ENCODE measurements around the gene ITGA2B. TPM values are rescaled to one million over a fixed set of nuclear protein-coding genes. Genes with fewer than 3 reads are reported as not detected.
A peak's percentile ranks its signal among the peaks of the same experiment; 100 is the strongest.
"Not testable (repeated sequence)": the region's sequence is repeated elsewhere in the genome, so short reads cannot be mapped to it uniquely, and the experiment has no call there.

The ITGA2B gene
- polyA plus RNA-seq, 10 donors, result 1.3 to 3.9 (median 2.0) TPM

DNA sequence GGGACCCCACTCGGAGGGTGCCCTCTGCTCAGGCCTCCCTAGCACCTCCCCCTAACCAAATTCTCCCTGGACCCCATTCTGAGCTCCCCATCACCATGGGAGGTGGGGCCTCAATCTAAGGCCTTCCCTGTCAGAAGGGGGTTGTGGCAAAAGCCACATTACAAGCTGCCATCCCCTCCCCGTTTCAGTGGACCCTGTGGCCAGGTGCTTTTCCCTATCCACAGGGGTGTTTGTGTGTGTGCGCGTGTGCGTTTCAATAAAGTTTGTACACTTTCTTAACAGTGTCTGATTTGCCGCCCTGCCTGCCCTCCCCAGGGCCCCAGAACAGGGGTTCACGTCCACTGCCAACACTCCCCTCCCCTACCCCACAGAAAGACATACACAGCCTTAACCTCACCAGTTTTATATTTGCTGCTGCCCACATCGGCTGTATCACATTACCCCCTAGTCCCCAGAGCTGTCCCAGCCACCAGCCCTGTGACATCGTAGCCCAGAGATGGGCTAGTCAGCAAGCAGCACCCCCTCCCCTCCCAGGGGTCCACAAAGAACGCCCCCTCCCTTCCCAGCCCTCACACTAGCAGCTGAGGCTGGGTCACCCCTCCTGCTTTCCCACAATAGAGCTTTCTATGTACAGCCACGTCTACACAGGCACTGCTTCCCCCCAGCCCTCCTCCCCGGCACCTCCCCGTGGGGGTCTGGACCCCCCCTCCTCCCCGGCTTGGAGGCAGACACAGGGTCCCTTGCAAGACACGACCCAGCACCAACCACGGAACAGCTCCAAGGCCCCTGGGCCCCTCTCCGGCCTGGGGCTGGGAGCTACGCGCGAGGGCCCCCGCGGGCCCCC is 36.4 kb downstream of the ITGA2B start:
- DNase-seq, result peak in 1 of 3 donors; percentile 66

GRCh38 chr17:44351961-44352827 is 37.3 kb downstream of the ITGA2B start:
- DNase-seq, result no peak

- no peak for DNase-seq
These were observed 38.0 kb downstream of the ITGA2B start for GRCh38 chr17:44351464-44351863.

GRCh38 chr17:44350733-44351226 is 38.7 kb downstream of the ITGA2B start:
- peak in 1 of 3 donors; percentile 68 for DNase-seq

DNA sequence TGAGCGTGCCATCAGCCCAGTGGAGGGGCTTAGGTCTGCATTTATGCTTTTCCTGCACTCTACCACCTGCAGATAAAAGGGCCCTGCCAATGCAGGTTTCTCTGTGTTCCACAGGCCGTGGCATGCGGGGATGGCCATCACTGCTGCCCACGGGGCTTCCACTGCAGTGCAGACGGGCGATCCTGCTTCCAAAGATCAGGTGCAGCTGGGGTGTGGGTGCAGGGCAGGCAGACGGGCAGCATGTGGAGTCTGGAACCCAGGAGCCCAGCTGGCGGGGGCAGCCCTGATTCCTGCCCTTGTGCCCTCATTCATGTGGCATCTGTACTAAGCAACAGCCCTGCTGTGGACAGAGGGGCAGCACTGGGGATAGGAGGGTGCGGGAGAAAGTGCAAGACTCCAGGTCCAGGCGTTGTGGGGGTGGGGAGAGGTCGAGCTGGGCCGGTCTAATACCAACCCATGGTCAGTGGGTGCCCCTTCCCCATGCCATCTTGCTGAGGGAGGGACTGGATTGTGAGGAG is 39.8 kb downstream of the ITGA2B start:
- no peak for DNase-seq

DNA sequence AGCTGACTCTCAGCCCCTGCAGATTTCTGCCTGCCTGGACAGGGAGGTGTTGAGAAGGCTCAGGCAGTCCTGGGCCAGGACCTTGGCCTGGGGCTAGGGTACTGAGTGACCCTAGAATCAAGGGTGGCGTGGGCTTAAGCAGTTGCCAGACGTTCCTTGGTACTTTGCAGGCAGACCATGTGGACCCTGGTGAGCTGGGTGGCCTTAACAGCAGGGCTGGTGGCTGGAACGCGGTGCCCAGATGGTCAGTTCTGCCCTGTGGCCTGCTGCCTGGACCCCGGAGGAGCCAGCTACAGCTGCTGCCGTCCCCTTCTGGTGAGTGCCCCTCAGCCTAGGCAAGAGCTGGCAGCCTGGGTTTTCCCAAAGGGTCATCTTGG is 40.5 kb downstream of the ITGA2B start:
- no peak for DNase-seq

DNA sequence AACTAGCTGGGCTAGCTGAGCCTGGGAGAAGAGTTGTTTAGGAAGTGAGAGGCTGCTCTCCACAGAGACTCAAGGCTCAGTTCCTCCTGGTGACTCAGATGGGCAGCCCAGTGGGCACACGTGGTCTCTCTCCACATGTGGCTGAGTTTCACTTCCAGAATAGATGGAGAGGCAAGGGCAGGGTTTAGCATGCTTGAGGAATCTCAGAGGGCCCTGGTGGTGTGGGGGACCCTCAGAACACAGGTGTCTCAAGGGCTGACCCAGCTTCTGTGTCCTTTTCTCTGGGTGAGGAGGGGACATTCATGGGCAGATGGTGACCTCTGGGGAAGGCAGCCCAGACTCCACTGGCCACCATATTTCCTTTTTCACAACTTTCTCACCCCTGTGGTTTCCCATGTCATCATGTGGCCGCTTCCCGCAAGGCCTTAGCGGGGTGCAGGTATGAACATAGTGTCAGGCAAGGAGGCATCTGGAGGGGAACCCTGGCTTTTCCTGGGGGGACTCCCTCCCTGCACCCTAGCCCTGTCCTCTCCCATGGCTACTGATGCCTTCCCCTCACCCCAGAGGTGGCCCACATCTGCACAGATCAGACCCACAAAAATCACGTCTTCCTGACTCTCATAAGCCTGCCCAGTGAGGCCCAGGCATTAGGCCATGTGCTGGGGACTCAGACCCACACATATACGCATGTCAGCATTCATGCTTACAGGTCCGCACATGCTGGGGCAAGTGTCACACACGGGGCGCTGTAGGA is 41.0 kb downstream of the ITGA2B start:
- no peak for DNase-seq

DNA sequence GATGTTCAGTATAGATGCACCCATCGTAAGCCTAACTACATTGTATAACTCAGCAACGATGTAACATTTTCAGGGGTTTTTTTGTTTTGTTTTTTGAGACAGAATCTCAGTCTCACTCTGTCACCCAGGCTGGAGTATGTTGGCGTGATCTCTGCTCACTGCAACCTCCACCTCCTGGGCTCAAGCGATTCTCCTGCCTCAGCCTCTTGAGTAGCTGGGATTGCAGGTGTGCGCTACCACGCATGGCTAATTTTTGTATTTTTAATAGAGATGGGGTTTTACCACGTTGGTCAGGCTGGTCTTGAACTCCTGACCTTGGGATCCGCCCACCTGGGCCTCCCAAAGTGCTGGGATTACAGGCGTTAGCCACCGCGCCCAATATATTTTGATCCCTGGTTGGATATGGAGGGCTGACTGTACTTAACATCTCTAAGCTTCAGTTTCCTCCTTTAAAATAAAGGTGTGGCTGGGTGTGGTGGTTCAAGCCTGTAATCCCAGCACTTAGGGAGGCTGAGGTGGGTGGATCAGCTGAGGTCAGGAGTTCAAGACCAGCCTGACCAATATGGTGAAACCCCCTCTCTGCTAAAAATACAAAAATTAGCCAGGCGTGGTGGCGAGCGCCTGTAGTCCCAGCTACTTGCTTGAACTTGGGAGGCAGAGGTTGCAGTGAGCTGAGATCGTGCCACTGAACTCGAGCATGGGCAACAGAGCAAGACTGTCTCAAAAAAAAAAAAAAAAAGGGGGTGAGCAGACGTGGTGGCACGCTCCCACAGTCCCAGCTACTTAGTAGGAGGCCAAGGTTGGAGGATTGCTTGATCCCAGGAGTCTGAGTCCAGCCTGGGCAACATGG is 42.0 kb downstream of the ITGA2B start:
- DNase-seq, result not testable (repeated sequence)

DNA sequence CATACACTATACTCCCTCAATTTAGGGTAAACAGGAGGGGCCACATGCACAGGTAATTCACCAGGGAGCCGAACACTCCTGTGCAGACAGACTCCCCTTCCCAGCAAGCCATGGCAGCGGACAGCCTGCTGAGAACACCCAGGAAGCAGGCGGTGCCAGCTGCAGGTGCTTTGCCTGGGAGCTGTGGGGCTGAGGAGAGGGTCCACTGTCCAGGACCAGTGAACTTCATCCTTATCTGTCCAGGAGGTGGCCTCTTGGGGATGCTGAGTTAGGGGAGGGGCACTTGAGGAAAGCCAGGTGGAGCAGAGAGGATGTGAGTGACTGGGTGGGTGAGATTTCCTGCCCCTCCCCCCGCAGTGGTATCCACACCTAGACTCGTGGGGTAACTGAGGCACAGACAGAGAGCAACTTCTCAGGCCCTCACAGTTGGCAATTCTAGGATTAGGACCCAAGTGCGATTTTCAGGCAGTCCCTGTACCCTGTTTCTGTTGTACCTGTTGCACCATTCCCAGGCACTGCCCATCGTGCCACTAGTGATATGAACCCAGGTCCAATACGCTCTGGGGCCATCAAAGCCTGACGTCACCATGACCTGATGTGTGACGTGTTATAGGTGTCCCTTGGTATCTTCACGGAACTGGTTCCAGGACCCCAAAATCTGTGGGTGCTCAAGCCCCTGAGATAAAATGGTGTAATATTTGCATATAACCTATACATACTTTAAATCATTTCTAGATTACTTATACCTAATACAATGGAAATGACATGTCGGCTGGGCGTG is 43.2 kb downstream of the ITGA2B start:
- DNase-seq, result no peak

GRCh38 chr17:44345454-44346026 is 43.9 kb downstream of the ITGA2B start:
- DNase-seq, result peak; percentile 49 to 70 (median 57)

GRCh38 chr17:44344939-44345453 is 44.5 kb downstream of the ITGA2B start, which contains the start of gene GRN:
GRN (plus strand) TSS chr17:44345302; CDS start chr17:44349165, 3,863 bp downstream.
- DNase-seq, result peak; percentile 98 to 99 (median 99)

DNA sequence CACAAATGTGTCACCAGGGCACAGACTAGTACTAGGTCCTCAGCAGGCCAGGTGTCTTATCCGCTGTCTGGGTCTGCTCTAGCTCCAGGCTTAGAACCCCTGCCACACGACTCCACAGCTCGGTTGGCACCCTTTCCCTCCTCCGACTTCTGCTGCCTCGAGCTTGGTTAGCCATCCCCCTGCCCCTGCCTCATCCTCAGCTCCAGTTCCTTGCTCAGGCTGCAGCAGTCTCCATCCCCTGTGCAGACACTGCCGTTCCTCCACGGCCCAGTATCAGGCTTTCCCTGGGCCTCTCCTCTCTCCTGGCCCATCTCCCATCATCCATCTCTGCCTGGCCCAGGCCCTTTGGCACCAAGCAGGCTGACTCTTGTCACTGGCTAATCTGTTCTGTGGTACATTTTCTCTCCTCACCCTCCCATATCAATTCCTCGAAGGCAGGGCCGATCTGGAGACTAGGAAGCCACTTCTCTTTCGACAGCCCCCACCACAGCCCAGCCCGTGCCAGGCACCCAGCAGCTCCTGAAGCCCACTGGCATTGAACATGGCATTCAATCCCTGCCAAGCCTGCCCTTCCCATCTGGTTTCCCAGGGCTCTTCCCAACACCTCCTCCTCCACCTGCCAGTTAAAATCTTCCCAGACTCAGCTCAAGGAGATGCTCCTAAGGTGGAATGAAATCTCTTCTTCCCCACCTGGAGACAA is 45.8 kb downstream of the ITGA2B start:
- DNase-seq, result no peak

- not testable (repeated sequence) for DNase-seq
These were observed 48.9 kb downstream of the ITGA2B start for GRCh38 chr17:44340553-44340952.

DNA sequence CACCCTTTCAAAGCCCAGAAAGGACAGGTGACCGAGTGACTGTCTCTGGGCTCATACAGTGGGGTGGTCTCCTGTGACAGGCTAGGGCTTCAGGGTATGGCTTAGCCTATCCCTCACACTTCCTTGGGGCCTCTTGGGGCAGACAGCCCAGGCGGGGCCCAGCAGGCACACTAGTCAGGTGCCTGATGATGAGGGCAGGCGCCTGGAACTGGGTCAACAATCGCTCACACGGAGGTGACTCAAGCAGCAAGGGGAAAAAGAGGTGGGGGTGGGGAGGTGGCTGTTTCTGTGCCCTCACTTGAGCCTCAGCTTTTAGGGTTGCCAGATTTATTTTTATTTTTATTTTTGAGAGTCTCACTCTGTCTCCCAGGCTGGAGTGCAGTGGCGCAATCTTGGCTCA is 50.7 kb downstream of the ITGA2B start:
- no peak for DNase-seq

- no peak for DNase-seq
These were observed 53.5 kb downstream of the ITGA2B start for GRCh38 chr17:44335968-44336367.

DNA sequence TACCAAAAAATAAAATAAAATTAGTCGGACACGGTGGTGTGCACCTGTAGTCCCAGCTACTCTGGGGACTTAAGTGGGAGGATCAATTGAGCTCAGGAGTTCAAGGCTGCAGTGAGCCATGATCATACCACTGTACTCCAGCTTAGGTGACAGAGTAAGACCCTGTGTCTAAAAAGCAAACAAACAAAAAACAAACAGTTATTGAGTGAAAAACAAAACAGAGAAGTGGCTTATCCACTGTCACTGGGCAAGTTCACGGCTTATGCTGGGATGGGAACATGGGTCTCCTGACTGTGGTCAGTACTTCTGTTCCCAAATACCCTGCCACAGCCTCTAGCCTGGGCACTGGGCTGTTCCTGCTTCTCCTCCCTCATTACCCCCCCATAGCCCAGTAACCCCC is 53.9 kb downstream of the ITGA2B start:
- DNase-seq, result no peak

DNA sequence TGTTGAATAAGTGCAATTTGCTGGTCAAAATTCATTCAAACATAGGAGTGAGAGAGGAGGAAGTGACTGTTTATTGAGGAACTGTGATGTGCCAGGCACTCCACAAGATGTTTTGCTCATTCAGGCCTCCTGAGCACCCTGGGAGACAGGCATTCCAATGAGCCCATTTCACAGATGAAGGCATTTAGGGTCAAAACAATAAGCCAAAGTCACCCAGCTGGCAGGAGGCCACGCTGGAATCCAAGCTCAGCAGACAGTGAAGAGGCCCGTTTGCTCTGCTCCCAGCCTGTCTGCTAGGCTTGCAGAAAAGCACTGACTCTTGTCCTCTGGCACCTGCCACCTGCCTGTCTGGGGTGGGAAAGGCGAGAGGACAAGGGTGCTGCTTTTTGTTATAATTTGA is 54.7 kb downstream of the ITGA2B start:
- no peak for DNase-seq

DNA sequence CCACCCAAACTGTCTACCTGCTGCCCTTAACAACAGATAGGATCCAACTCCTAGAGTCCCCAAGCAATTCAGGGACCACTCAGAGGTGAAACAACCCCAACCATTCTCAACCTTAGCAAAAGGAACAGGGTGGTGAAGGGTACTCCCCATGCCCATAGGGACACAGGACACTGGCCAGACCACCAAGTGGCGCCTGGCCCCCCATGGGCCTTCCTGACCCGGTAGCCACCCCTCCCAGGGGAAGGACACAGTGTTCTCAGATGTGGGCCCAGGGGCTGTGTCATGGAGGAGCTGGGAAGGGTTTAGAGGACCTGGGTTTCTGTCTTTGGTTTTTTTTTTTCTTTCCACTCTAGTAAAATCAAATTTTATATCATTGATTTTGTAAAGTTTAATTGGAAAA is 55.1 kb downstream of the ITGA2B start:
- DNase-seq, result no peak

All from muscle of back (tissue), 11 donors.